ENCODE results near the gene SPAG5.

DNA sequence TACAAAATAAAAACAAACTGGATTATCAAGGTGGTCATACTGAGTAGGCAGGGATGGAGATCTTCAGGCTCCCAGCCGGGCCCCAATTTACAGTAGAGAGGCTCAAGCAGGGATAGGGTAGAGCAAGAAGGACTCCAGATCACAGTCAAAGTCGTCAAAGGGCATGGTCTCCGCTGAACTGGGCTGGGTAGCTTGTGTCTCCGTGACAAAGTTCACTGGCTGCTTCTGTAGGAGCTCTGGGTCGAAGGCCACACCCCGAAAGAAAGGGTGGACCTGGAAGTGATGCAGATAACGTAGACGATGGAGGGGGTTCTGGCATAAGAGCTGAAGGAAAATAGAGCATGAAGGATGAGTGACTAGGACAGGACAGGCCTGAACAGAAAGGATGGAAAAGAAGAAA lies 11.6 kb upstream of the SPAG5 start:
- TF ChIP-seq, protein P1, sequence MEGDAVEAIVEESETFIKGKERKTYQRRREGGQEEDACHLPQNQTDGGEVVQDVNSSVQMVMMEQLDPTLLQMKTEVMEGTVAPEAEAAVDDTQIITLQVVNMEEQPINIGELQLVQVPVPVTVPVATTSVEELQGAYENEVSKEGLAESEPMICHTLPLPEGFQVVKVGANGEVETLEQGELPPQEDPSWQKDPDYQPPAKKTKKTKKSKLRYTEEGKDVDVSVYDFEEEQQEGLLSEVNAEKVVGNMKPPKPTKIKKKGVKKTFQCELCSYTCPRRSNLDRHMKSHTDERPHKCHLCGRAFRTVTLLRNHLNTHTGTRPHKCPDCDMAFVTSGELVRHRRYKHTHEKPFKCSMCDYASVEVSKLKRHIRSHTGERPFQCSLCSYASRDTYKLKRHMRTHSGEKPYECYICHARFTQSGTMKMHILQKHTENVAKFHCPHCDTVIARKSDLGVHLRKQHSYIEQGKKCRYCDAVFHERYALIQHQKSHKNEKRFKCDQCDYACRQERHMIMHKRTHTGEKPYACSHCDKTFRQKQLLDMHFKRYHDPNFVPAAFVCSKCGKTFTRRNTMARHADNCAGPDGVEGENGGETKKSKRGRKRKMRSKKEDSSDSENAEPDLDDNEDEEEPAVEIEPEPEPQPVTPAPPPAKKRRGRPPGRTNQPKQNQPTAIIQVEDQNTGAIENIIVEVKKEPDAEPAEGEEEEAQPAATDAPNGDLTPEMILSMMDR (IDR thresholded peaks at IDR 0.05; ENCODE audit: insufficient read depth, low read length): no peak
- TF ChIP-seq SPI1 (IDR thresholded peaks at IDR 0.05; ENCODE audit: borderline replicate concordance, low read depth): no peak
- no peak for TF ChIP-seq POLR2AphosphoS5 (IDR thresholded peaks at IDR 0.05; ENCODE audit: low read depth)
- no peak for TF ChIP-seq GABPA (IDR thresholded peaks at IDR 0.05; ENCODE audit: low read depth)
- no peak for TF ChIP-seq REST (IDR thresholded peaks at IDR 0.05; ENCODE audit: insufficient replicate concordance, low read depth)

Measured in HL-60 (cell line).